K562 (cell line): ENCODE data around the gene ZNF407. TPM values are rescaled to one million over a fixed set of nuclear protein-coding genes. Genes with fewer than 3 reads are reported as not detected.

ENCODE experiments used
- ATAC-seq: fragments of 200-7000 bp; cut with Tn5 transposase; 3 replicates; pipeline ENCODE4 v1.9.1; 2020; ENCODE audit warnings: moderate library complexity
- BruUV-seq: library from RNA; stranded (reverse); fragments of 400-500 nt; replicated peaks from 2 replicates; lab custom pipeline; 2021; lab: Mats Ljungman, UMichigan
- CTCF ChIA-PET: fragments of 300-600 bp; formaldehyde crosslinking; extraction: SDS; loops from one replicate; lab custom pipeline; 2021; ENCODE audit warnings: low intra/inter-chr PET ratio; lab: Yijun Ruan, JAX
- POLR2A ChIA-PET: fragments of 300-600, 350-650 bp; sonication (Branson Sonifier 250); formaldehyde crosslinking; extraction: SDS; loops from one replicate; lab custom pipeline; 2021; ENCODE audit warnings: antibody characterized with exemption, inconsistent platforms; lab: Yijun Ruan, JAX
- DNase-seq, 4 experiments: peaks; one replicate each; pipeline versions ENCODE4 v3.0.0 to v3.0.0-alpha.2; 2011 to 2018; ENCODE audit warnings: low spot score in 3 of 4, mixed read lengths in 3 of 4; ENCODE audit errors: extremely low read depth in 1 of 4
- FAIRE-seq: peaks from 2 replicates; lab custom pipeline; 2011; peaks lifted over from hg19 to GRCh38; lab: Jason Lieb, UNC
- H2AFZ ChIP-seq: 2 replicates; pipeline ENCODE4 v1.6.0; 2011; ENCODE audit warnings: low read depth, low read length, control low read depth, inconsistent platforms
- H3K27ac ChIP-seq: fragments of 200-600 bp; 3 replicates; pipeline ENCODE4 v1.8.0; 2011; ENCODE audit warnings: low read depth, mild to moderate bottlenecking, control low read depth, inconsistent platforms, low read length, moderate library complexity, mixed read lengths; ENCODE audit errors: extremely low read depth
- H3K27me3 ChIP-seq, 2 experiments: fragments of 300-600 bp in 1 of 2; 2 replicates in 1 of 2; 3 replicates in 1 of 2; pipeline versions ENCODE4 v1.6.0 to v1.8.0; 2011; ENCODE audit warnings: inconsistent platforms in 2 of 2, low read length in 2 of 2, mild to moderate bottlenecking in 1 of 2, mixed read lengths in 1 of 2, moderate library complexity in 1 of 2; ENCODE audit not compliant: control insufficient read depth in 2 of 2, insufficient read depth in 2 of 2
- H3K36me3 ChIP-seq: fragments of 300-600 bp; 3 replicates; pipeline ENCODE4 v1.8.0; 2011; ENCODE audit warnings: mild to moderate bottlenecking, low read length, inconsistent platforms; ENCODE audit not compliant: control insufficient read depth, insufficient read depth
- H3K4me1 ChIP-seq, 2 experiments: fragments of 200-600 bp in 1 of 2; replicated peaks in 1 of 2; 2 replicates in 1 of 2; 3 replicates in 1 of 2; pipeline versions ENCODE4 v1.5.1 to v1.8.0; 2011; ENCODE audit warnings: inconsistent platforms in 2 of 2, low read length in 2 of 2, mild to moderate bottlenecking in 1 of 2, mixed read lengths in 1 of 2, moderate library complexity in 1 of 2; ENCODE audit not compliant: control insufficient read depth in 2 of 2, insufficient read depth in 2 of 2
- H3K4me2 ChIP-seq: 2 replicates; pipeline ENCODE4 v1.6.1; 2011; ENCODE audit warnings: low read length, control low read depth, inconsistent platforms, mixed read lengths; ENCODE audit not compliant: insufficient read depth
- H3K4me3 ChIP-seq: fragments of 200-600 bp; sonication (generic), shearing (Covaris generic); 2 replicates; pipeline ENCODE4 v1.5.1; 2016; ENCODE audit warnings: control low read depth, inconsistent platforms
- H3K79me2 ChIP-seq: fragments of 200-600 bp; 3 replicates; pipeline ENCODE4 v1.8.0; 2011; ENCODE audit warnings: low read length, inconsistent platforms; ENCODE audit not compliant: control insufficient read depth, insufficient read depth
- H3K9ac ChIP-seq, 2 experiments: 2 replicates each; pipeline versions ENCODE4 v1.6.0 to v1.6.1; 2011; ENCODE audit warnings: low read depth in 2 of 2, low read length in 2 of 2, control low read depth in 1 of 2, inconsistent platforms in 1 of 2, mild to moderate bottlenecking in 1 of 2, mixed read lengths in 1 of 2; ENCODE audit not compliant: insufficient read depth in 1 of 2
- H3K9me1 ChIP-seq: one replicate; pipeline ENCODE4 v1.6.0; 2011; ENCODE audit warnings: inconsistent platforms, mild to moderate bottlenecking, low read length, moderate library complexity; ENCODE audit not compliant: control insufficient read depth, insufficient read depth
- H3K9me3 ChIP-seq: replicated peaks from 2 replicates; pipeline ENCODE4 v1.5.1; 2011; ENCODE audit warnings: low read depth, low read length, inconsistent platforms; ENCODE audit not compliant: control insufficient read depth, insufficient read depth
- H4K20me1 ChIP-seq: replicated peaks from 2 replicates; pipeline ENCODE4 v1.6.1; 2011; ENCODE audit warnings: low read length, inconsistent platforms, mixed read lengths; ENCODE audit not compliant: control insufficient read depth, insufficient read depth
- ESRRB ChIP-seq: fragments of 250-450 bp; sonication (Bioruptor Pico); IDR thresholded peaks from 2 replicates; pipeline ENCODE4 v1.5.0; 2020; ENCODE audit warnings: mild to moderate bottlenecking, moderate library complexity, borderline replicate concordance
- RBM39 ChIP-seq: fragments of 200-400 bp; formaldehyde crosslinking; optimal IDR thresholded peaks from 2 replicates; pipeline ENCODE3; 2018; ENCODE audit warnings: low read depth, low read length
- ZNF41 ChIP-seq: fragments of 250-450 bp; sonication (Bioruptor Pico); conservative IDR thresholded peaks from 2 replicates; pipeline ENCODE4 v1.4.0; 2020; ENCODE audit warnings: mild to moderate bottlenecking
- WGBS: fragments of 100-300 bp; shearing (Covaris generic); methylation state at CpG from one replicate; pipeline ENCODE4 v1.1.6; 2016; ENCODE audit warnings: low coverage, mixed read lengths; ENCODE audit not compliant: insufficient coverage; ENCODE audit errors: missing lambda C conversion rate; 5-methylcytosine and 5-hydroxymethylcytosine counted together
- in situ Hi-C: fragments of 300-500 bp; cut with MboI; formaldehyde crosslinking; loops from 4 replicates; pipeline ENCODE4 v1.15.0; 2018; ENCODE audit warnings: inconsistent platforms, mixed read lengths
- intact Hi-C: fragments of 100-400 bp; cut with micrococcal nuclease; formaldehyde crosslinking; loops from 2 replicates; pipeline ENCODE4 v1.14.2; 2022
- polyA plus RNA-seq, 8 experiments: library from polyadenylated mRNA; depleted of rRNA in 4 of 8; stranded (reverse) in 5 of 8; unstranded in 3 of 8; fragments of >200 nt; fragmentation: Nextera tagmentation in 2 of 8; fragmentation: Illumina TruSeq in 1 of 8; extraction: Ambion mirVana in 2 of 8; extraction: Trizol in 1 of 8; gene quantifications; 2 replicates each; pipeline versions ENCODE4 v1.2.1 to v1.2.3, GENCODE V29; 2011 to 2014; ENCODE audit warnings: inconsistent platforms in 1 of 8, missing spikeins in 1 of 8
- total RNA-seq, 7 experiments: library from RNA; depleted of rRNA in 6 of 7; stranded (reverse); fragments of >200 nt in 6 of 7; fragmentation: Illumina TruSeq in 2 of 7; extraction: Trizol in 2 of 7; gene quantifications; 2 replicates each; pipeline versions ENCODE4 v1.2.1 to v1.2.3, GENCODE V29; 2011 to 2021; ENCODE audit warnings: low replicate concordance in 1 of 7
- TF ChIP-seq, protein P1 (sequence below): conservative IDR thresholded peaks from 2 replicates; pipeline ENCODE4 v1.6.1; 2011; ENCODE audit warnings: low read depth, mild to moderate bottlenecking, low read length; ENCODE audit not compliant: control insufficient read depth

Gene ZNF407
- total and polyA plus RNA-seq, 9 of the 15 experiments (the other 6 are each of a cell fraction or from before 2014, with no cell fraction given): 0.21 to 5.4 (median 2.3) TPM

DNA sequence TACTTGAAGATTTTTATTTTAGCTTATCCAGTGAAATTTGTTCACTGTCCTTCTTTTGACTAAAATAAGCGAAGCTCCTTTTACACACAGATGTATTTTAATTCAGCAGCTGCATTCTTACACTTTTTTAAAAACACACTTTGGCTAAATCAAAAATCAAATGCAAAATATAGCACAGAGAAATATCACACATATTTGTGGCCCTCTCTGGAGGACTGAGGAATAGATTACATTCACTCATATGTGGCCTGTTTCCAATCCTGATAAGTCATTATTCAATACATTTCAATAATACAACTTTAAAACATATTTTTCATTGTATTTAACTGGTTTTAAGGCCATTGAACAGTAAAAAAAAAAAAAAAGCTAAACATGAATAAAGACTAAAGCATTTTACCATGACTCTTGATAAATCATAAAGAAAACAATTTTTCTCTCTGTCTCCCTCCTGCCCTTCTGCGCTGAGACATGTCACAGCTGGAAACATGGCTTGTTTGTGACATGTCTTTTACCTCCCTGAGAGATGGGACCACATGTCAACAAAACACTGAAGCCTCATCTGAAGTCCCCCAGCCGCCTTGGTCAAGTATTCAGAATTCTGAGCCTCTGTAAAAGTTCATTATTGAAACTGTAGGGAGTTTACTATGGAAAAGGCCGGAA, 221.0 kb downstream of the ZNF407 start:
- ATAC-seq: no peak
- H3K27ac ChIP-seq: no peak overlapping the region
- ChIA-PET CTCF (no interaction called here), POLR2A (no interaction called here)
- WGBS: 58% methylated on average over 4 of the region's 4 CpGs
- H3K9me1 ChIP-seq: no peaks in the 10 kb centered on the region
- no peak overlapping the region for H3K4me2 ChIP-seq
- H2AFZ ChIP-seq: no peak overlapping the region
- in situ Hi-C loops: no loop called here
- no peak for FAIRE-seq
- no peak overlapping the region for H3K4me3 ChIP-seq
- BruUV-seq: no TSS peak
- H3K79me2 ChIP-seq: no peaks in the 10 kb centered on the region
- no peaks in the 10 kb centered on the region for H3K36me3 ChIP-seq
- no peaks in the 10 kb centered on the region for H3K27me3 ChIP-seq
- no peaks in the 10 kb centered on the region for H3K4me1 ChIP-seq
- no peak for TF ChIP-seq ZNF41
- no peak for TF ChIP-seq RBM39
- no peak for TF ChIP-seq ESRRB
- TF ChIP-seq, protein P1, sequence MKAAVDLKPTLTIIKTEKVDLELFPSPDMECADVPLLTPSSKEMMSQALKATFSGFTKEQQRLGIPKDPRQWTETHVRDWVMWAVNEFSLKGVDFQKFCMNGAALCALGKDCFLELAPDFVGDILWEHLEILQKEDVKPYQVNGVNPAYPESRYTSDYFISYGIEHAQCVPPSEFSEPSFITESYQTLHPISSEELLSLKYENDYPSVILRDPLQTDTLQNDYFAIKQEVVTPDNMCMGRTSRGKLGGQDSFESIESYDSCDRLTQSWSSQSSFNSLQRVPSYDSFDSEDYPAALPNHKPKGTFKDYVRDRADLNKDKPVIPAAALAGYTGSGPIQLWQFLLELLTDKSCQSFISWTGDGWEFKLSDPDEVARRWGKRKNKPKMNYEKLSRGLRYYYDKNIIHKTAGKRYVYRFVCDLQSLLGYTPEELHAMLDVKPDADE: no peak
- DNase-seq: no peak
- no peaks in the 10 kb centered on the region for H3K9me3 ChIP-seq
- intact Hi-C loops: no loop called here
- H3K9ac ChIP-seq: no peak overlapping the region
- H4K20me1 ChIP-seq: no peaks in the 10 kb centered on the region
